NOMO-1 treated with DMSO at 0.1 percent for 48 hours (cell line): ENCODE data around the gene HEMK1.
A peak's percentile ranks its signal among the peaks of the same experiment; 100 is the strongest.

Experiments used
- DNase-seq: peaks from one replicate; lab custom pipeline; 2025; ENCODE audit not compliant: unreplicated experiment; lab: John Stamatoyannopoulos, UW

HEMK1 gene

GRCh38 chr3:50612234-50612882, 43.0 kb downstream of the HEMK1 start:
- no peak for DNase-seq

- DNase-seq, result no peak
These were observed 43.9 kb downstream of the HEMK1 start for GRCh38 chr3:50612970-50613846.

GRCh38 chr3:50615190-50615589, 45.9 kb downstream of the HEMK1 start:
- DNase-seq, result no peak

GRCh38 chr3:50616003-50616769, 46.9 kb downstream of the HEMK1 start:
- DNase-seq, result peak; percentile 80

GRCh38 chr3:50616770-50617095, 47.4 kb downstream of the HEMK1 start:
- peak; percentile 88 for DNase-seq

GRCh38 chr3:50617096-50617791, 47.9 kb downstream of the HEMK1 start, which contains the start of gene MAPKAPK3:
Gene MAPKAPK3, plus strand, starts transcription at chr3:50617151. Its CDS starts 415 bp downstream, at chr3:50617566.
- DNase-seq, result peak; percentile 40

- DNase-seq, result no peak
These were observed 48.7 kb downstream of the HEMK1 start for GRCh38 chr3:50617911-50618481.

GRCh38 chr3:50620420-50620819, 51.1 kb downstream of the HEMK1 start:
- DNase-seq, result peak; percentile 96

GRCh38 chr3:50620820-50621219, 51.5 kb downstream of the HEMK1 start:
- DNase-seq, result peak; percentile 28

- DNase-seq, result no peak
These were observed 53.6 kb downstream of the HEMK1 start for GRCh38 chr3:50622881-50623280.

- DNase-seq, result no peak
These were observed 54.6 kb downstream of the HEMK1 start for GRCh38 chr3:50623840-50624474.

GRCh38 chr3:50624634-50625033, 55.3 kb downstream of the HEMK1 start:
- DNase-seq, result no peak

GRCh38 chr3:50625231-50626182, 56.2 kb downstream of the HEMK1 start:
- DNase-seq, result no peak

- no peak for DNase-seq
These were observed 57.1 kb downstream of the HEMK1 start for GRCh38 chr3:50626401-50626800.

- peak; percentile 66 for DNase-seq
These were observed 58.2 kb downstream of the HEMK1 start for GRCh38 chr3:50627407-50628051.

- DNase-seq, result no peak
These were observed 59.3 kb downstream of the HEMK1 start for GRCh38 chr3:50628601-50629000.

GRCh38 chr3:50630394-50630793, 61.1 kb downstream of the HEMK1 start:
- no peak for DNase-seq

- DNase-seq, result no peak
These were observed 61.6 kb downstream of the HEMK1 start for GRCh38 chr3:50630877-50631276.

GRCh38 chr3:50632450-50632849, 63.1 kb downstream of the HEMK1 start:
- peak; percentile 77 for DNase-seq
